NCI-H2227 (cell line): ENCODE data around the gene CERCAM.
"Not testable (repeated sequence)": the region's sequence is repeated elsewhere in the genome, so short reads cannot be mapped to it uniquely, and the experiment has no call there.

Experiments
- DNase-seq: peaks from one replicate; lab custom pipeline; 2025; ENCODE audit not compliant: unreplicated experiment; lab: John Stamatoyannopoulos, UW

The CERCAM gene

DNA sequence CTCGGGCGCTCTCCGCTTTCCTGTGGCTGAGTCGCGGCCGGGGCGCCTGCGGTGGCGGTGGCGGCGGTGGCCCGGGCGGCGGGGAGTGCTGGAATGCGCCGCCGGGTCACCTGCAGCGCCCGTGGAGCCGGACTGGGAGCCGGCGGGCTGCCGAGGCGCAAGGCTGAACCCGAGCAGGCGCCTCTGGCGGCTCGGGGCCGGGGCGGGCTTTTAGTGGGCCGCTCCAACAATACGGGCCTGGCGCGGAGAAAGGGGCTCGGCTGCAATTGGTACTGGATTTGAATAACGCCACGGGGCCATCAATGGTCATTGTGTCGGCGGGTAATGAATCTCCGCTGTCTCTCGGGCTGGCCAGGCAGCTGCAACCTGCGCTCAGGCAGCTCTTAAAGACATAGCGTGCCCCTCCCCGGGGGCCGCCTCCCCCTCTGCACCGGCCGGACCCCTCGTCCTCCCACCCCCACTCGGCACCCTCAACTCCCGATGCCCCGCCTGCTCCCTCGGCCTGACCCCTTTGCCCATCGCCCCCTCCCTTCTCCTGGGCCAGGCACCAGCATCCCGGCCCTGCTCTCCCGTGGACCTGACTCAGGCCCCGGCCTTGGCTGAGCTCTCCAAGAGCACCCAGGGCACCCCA lies 27.4 kb upstream of the CERCAM start:
- DNase-seq: no peak

DNA sequence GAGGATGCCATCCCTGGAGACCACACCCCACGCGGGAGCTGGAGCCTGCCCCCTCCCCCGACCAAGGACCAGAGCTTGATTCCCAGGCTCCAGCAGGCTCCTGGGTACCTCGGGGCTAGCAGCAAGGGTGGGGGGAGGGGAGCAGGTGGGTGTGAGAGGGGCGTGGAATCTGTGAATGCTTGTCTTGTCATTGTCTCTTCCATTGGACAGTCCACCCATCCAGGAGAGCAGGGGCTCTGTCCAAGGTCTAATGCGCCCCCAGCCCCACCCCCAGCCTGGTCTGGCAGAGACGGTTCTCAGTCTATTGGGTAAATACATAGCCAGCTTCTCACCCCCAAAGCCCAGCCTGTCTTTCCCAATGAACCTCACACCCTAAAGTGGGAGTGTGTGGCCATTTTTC lies 26.7 kb upstream of the CERCAM start:
- peak; percentile 9 for DNase-seq

DNA sequence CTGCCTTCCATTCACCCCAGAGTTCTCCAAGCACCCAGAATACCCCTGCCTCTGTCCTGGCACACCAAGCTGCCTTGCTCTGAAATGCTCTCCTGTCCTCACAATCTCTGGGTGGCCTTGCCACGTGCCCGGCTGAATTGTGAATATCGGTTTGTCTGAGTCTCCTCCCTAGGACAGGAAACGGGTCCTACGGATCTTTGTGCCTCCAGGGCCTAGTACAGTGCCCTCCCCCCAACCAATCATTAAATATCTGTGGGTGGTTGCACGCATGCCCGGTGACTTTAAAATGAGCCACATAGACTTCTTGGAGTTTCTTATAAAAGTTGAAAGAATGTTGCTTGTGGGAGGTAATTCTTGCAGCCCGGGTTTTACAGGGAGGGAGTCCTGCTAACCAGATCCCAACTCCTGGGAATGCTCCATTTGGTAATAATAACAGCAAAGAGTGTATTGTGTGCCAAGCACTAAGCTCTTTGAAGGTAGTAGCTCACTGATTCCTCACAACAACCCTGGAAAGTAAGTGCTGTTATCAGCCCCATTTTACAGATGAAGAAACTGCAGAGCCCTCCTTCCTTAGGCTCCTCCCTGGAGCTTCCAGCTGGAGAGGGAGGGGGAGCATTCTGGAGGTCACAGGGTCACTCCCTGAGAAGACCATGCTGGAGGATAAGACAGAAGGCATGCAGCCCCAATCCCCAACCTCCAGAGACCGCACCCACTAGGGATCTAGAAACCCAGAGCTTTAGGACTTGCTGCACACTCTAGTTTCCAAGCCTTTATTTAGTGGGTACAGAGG lies 26.1 kb upstream of the CERCAM start:
- no peak for DNase-seq

DNA sequence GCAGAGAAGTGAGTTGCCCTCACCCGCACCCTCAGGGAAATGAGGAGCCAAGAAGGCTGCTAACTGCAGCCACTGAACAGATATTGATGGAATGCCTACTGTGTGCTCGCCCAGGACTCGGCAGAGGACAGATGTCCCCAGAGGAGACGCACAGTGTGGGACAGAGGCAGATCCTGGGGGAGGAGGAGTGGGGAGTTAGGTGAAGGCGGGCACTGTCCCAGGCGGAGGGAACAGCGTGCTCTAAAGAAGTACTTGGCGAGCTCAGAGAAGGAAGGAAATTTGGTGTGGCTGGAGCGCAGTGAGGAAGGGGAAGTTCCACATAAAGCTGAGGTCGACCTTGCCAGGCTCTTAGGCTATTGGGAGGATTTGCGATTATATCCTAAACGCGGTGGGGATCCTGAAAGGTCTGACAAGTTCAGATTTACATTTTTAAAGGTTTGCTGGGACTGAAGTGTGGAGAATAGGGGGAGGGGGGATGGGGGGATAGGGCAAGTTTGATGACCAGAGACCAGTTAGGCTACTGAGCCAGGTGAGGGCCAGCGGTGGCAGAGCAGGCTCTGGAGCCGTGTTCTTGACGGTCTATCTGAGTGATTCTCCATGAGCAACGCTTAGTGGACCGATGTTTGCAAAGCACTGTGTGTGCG lies 23.6 kb upstream of the CERCAM start:
- no peak for DNase-seq

DNA sequence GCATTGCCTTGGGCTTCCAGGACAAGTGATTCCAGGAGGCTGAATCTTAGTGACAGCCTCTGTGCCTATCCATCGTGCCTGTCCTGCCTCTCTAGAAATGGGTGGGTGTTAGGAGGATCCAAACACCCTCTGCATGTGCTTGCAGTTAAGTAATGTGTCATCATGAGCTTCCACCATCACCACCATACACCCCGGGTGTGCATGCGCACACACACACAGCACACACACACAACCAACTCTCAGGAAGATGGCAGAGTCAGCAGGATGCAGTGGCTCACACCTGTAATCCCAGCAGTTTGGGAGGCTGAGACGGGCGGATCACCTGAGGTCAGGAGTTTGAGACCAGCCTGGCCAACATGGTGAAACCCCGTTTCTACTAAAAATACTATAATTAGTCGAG lies 22.8 kb upstream of the CERCAM start:
- DNase-seq: no peak

DNA sequence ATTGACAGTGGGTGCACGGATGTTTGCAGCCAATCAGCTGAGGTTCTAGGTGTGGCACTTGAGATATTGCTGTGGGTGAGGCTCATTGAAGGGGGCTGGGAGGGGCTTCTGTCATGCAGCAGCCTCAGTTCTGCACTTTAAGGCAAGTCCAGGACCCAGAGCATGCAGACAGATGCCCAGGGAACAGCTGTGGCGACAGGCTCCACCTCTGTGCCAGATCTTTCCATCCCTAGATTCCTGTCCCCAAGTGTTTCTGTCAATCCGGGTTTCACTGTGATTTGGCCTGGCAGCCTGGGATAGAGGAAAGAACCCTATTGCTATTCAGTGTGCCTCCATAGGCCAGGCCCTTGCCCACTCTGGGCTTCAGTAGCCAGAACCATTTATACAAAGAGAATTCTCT lies 20.8 kb upstream of the CERCAM start:
- no peak for DNase-seq

DNA sequence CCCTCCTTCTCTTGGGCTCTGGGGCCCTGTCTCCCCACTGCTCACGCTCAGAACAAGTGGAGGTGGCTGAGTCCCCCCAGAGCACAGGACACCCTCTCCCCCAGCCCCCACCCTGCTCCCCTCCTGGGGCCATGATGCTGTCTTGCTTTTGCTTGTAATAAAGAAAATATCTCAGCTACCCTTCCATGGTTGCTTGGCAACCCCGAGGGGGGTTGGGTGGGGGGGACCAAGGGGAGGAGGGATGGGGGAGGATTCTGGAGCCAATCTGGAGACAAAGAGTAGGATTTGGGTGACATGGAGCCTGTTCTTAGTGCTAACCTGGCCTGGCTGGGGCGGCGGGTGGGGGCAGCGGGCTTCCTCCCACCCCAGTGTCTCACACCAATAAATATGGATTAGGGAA lies 16.1 kb upstream of the CERCAM start:
- no peak for DNase-seq

DNA sequence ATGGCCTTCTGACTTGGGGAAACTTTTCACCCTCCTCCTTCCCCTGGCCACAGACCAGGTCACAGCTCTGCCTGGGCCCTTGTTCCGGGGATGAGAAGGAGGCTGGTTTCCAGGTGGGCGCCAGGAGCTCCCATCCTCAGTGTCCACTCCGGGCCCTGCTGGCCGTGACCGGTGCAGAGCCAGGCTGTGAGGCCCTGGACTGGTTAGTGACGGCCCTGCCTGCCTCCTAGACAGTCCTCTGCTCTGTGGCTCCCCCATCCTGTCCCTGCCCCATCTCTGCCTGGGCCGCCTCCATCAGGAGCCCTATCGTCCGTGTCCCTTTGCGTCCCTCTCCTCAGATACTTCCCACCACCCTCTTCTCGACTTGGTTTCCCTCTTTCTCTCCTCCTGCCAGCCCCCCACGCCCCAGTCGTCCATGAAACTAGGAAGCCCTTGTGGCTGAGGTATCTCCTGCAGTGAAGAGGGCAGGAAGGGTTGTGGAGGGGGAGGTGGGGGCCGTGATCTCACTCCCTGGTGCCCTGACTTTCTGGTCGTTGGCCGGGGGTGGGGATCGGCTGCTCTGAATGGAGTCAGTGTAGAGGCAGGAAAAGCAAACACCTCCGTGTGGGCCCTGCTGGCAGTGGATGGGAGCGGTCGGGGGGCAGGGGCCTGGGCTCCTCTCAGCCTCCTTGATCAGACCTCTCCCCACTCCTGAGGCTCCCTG lies 15.4 kb upstream of the CERCAM start:
- DNase-seq: no peak

DNA sequence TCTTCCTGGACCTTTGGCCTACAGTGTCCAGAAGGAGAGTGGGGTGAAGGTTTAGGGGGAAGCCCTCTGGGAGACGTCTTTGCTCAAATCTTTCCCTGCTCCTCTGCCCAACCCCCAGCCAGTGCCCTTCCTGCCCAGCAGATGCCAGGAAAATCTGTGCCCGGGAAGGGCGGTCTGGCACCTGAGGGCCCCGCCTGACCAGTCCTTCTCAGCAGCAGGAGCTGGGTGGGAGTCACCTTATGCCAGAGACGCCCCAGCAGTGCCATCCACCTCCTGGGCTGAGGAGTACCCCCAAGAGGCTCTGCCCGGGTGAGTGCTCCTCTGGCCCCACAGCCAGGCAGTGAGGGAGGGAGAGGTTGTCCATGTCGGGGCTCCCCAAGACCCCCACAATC lies 14.9 kb upstream of the CERCAM start:
- DNase-seq: no peak

DNA sequence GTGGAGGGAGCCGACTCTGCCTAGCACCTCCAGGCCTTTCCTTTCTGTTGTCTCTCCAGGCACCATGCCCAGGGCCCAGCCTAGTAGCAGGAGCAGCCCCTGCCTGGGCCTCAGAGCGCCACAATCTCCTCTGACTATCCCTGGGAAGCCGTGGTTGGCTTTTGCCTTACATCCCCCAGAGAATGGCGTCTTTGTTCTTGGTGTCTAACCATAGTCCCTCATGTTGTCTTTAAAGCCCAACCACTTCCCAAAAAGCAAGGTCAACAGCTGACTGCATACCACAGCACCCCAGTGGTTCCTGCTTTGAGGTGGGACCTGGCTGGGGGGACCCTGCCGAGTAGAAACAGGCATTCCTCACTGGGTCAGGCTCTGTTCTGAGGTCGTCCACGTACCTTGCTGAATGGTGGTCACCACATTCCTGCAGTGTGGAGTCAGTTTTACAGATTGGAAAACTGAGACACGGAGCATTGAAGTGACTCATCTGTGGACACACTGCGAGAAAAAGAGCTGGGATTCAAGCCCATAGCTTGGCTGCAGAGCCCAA lies 13.7 kb upstream of the CERCAM start:
- no peak for DNase-seq

DNA sequence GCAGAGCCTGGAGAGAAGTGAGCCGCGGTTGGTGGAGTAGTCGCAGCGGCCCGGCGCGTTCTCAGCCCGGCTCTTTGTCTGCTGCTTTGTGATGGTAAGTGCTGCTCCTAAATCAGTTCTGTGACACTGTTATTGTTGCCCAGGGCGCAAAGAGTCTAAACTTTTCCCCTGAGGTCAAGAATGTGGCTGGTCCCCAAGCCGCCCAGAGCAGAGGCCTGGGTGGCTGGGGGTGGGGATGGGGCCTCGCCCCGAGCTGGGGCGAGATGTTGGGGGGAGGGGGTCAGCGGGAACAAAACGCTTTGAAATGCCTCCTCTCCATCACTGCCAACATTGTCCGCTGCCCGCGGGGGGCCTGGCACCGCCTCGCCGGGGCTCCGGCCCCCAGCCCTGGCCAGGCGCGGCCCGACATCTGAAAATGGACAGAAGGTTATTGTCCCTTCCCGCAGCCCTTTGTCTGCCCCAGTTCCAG lies 11.7 kb upstream of the CERCAM start:
- DNase-seq: no peak

DNA sequence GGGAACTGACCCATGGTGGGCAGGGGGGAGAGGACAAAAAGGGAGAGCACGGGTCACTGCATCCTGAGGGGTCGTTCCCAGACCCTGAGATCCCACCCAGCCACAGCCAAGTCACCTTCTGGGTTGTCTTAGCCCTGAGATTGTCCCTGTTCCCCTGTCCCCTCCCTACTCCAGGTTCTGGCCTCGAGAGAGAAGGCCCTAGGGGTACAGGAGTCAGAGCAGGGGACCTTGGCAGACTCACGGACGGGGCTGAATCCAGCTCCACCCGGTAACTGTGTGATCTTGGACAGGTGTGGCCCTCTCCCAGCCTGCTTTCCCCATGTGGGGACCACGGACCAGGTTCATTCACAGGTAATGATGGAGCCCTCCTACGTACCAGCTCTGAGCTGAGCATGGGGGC lies 11.2 kb upstream of the CERCAM start:
- no peak for DNase-seq

DNA sequence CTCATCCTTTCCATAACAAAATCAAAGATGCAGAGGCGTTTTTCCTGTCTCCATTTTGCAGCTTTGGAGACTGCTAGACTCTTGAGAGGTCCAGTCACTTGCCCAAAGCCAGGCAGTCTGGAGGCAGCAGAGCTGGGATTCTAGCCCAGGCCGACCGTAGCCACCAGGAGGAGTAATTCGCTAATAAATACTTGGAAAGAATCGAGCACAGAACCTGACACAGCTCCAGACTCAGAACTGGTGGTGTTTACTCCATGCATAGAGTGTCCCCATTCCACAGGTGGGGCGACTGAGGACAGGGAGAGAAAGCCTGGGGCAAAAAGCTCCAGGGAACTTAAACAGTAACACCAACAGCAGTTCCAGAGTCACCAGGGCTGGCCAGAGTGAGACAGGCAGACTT lies 10.7 kb upstream of the CERCAM start:
- DNase-seq: peak; percentile 23

DNA sequence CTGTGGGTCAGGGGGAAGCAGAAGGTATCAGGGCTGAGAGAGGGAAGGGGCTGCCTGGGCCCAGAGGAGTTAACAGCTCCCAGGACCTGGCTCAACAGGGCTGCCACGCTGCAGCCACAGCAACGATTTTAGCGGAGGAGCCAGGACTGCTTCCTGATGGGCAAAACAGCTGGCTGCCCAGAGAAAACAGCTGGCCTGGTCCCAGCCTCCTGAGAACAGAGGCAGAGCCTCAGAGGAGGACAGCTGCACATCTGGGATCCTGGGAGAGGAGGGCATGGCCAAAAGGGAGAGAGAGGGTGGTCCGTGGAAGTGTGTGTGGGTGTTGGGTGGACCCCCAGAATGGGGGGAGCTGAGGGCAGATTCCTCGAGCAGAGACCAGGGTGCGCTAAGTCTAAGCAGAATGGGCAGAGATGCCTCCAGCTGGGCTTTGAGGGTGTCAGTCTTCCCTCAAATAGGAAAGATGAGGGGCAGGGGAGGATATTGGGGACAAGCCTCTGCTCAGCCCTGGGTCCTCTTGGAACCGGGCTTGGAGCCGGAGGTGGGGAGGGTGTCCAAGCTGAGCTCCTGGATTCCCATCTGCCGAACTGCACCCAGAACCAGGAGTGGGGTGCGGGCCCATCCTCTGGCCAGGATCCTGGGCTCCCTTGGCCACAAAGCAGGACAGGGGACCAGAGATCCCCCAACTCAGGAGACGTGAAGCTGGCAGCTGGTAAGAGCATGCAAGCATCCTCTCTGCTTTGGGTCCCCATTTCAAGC lies 9.1 kb upstream of the CERCAM start:
- peak; percentile 33 for DNase-seq

DNA sequence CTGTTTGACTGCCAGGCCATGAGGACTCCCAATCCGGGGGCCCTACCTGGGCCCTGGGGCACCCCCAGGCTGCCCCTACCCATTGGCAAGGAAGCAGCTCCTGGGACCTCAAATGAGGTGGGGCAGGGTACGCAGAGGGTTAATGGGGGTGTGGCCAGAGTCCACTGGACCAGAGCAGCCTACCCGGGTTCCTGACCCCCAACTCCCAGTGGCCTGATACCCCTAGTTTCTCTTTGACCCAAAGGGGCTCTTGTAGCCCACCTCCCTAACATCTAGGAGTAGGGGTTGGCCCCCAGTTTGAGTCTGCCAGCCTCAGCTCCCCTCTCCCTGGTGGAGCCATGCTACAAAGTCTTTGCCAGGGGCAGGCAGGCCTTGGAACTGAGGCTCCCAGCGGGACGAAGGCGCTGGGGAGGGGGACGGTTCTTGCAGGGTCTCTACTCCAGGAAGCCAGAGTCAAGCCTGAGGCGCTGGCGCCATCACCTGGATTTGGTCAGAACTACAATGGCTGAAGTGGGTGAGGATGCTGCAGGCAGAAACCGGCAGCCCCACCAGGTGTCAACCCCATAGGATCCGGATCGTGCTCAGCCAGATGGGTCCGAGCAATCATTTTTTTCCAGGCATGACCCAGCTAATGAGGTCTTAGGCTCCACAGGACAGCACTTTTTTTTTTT lies 8.4 kb upstream of the CERCAM start:
- DNase-seq: peak; percentile 91

DNA sequence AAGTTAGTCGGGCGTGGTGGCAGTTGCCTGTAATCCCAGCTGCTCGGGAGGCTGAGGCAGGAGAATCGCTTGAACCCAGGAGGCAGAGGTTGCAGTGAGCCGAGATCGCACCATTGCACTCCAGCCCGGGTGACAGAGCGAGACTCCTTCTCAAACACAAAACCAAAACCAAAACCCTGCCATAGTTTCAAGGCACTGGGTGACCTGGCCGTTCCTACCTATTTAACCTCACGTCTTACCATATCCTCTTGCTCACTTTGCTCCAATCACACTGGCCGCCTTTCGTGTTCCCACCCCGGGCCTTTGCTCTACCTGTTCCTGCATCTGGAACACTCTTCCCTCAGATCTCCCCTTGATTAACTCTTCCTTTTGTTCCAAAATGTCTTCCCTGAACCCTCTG lies 6.9 kb upstream of the CERCAM start:
- not testable (repeated sequence) for DNase-seq

DNA sequence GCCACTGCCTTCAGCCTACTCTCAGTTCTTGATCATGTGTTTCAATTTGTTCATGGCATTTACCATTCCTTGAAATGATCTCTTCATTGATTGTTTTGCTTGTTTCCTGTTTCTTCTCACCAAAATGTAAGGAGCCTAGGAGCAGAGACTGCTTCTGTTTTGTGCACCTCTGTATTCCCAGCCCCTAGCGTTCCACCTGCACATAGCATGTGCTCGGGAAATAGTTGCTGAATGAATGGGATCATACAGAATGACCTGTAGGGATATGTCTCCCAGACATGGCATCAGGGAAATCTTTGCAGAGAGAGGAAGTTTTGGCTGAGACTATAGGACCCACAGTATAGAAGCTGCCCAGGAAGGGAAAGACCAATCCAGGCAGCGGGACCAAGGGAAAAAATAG lies 6.2 kb upstream of the CERCAM start:
- DNase-seq: peak; percentile 17

DNA sequence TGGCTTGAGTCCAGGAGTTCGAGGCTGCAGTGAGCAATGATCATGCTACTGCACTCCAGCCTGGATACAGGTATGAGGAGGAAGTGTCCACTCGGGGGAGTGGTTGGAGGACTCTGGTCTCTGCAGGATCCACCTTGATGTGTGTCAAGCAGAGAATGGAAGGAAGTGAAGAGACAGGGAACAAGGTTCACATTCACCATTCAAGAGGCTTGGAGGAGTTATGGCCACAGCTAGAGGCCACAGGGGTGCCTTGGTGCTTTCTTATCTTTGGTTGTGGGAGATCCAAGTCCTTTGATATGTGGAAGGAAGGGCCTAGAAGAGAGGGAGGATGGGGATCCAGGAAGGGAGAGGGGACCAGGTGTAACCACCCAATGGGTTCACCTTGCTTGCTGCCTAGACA lies 5.4 kb upstream of the CERCAM start:
- no peak for DNase-seq

DNA sequence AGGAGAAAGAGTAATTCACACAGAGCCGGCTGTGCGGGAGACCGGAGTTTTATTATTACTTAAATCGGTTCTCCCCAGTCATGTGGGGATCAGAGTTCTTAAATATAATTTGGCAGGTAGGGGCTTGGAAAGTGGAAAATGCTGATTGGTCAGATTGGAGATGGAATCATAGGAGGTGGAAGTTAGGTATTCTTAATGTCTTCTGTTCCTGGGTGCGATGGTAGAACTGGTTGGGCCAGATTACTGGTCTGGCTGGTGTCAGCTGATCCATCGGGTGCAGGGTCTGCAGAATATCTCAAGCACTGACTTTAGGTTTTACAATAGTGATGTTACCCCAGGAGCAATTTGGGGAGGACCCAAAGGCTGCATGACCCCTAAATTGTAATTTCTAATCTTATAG lies 4.6 kb upstream of the CERCAM start:
- no peak for DNase-seq

DNA sequence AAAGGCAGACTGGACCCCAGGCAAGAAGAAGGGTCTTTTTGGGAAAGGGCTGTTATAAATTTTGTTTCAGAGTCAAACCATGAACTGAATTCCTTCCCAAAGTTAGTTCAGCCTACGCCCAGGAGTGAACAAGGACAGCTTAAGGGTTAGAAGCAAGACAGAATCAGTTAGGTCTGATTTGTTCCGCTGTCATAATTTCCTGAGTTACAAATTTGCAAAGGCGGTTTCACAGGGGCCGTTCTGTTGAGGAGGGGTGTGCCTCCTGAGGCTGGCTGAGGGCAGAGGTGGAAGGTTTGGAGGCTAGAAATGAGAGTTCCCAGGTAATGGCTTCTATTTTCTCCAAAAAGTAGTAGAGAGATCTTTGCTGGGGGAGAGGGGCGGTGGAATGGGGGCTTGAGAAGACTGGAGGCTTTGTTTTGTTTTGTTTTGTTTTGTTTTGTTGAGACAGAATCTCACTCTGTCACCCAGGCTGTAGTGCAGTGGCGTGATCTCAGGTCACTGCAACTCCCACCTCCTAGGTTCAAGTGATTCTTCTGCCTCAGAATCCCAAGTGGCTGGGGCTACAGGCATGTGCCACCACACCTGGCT lies 4.1 kb upstream of the CERCAM start:
- no peak for DNase-seq
